DOHH2 (cell line): ENCODE measurements around the gene CLCN7.

Experiments
- EZH2phosphoT487 ChIP-seq: fragments of 200-600 bp; sonication (generic); IDR thresholded peaks from 2 replicates; pipeline ENCODE4 v1.6.1; 2017; ENCODE audit warnings: borderline replicate concordance, mild to moderate bottlenecking, antibody characterized with exemption, low read length, moderate library complexity, mixed read lengths
- TF ChIP-seq, protein P1 (sequence below): fragments of 200-600 bp; sonication (generic); IDR thresholded peaks from one replicate; pipeline ENCODE4 v1.5.1; 2014; ENCODE audit warnings: antibody characterized with exemption, mild to moderate bottlenecking, low read depth, low read length; ENCODE audit not compliant: poor library complexity, severe bottlenecking

- TF ChIP-seq, protein P1, sequence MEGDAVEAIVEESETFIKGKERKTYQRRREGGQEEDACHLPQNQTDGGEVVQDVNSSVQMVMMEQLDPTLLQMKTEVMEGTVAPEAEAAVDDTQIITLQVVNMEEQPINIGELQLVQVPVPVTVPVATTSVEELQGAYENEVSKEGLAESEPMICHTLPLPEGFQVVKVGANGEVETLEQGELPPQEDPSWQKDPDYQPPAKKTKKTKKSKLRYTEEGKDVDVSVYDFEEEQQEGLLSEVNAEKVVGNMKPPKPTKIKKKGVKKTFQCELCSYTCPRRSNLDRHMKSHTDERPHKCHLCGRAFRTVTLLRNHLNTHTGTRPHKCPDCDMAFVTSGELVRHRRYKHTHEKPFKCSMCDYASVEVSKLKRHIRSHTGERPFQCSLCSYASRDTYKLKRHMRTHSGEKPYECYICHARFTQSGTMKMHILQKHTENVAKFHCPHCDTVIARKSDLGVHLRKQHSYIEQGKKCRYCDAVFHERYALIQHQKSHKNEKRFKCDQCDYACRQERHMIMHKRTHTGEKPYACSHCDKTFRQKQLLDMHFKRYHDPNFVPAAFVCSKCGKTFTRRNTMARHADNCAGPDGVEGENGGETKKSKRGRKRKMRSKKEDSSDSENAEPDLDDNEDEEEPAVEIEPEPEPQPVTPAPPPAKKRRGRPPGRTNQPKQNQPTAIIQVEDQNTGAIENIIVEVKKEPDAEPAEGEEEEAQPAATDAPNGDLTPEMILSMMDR, result no peak
- TF ChIP-seq EZH2phosphoT487, result no peak
These were observed 26.2 kb downstream of the CLCN7 start for GRCh38 chr16:1448536-1449116.
